HG02884 (cell line): ENCODE measurements around the gene MITF.

Source experiments
- ATAC-seq: cut with Tn5 transposase; IDR thresholded peaks from one replicate; pipeline ENCODE4 v1.9.1; 2021; ENCODE audit warnings: mild to moderate bottlenecking, moderate library complexity; ENCODE audit not compliant: unreplicated experiment

The MITF gene

GRCh38 chr3:69867941-69868505 is 128.8 kb downstream of the MITF start:
- ATAC-seq: no peak

DNA sequence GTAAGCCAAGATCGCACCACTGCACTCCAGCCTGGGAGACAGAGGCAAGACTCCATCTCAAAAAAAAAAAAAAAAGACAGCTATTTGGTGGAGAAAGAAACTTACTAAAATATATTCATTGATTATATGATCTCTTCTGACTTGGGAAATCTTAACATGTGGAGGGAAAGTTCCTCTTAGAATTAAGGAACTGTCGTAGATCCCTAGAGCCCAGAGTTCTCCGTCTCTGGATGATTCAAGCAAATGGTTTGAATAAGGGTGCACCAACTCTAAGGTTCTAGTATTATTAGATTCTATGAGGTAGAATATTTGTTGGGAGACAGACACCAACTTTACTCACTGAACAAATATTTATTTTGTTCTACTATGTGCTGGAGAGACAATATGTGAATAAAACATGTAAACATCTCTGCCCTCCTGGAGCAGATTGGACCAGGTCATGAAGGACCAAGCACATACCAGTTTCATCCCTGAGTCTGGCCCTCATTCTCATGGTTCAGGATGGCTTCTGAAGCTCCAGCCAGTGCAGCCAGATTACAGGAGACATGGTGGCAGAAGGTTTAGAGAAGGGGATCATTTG is 129.7 kb downstream of the MITF start:
- ATAC-seq: no peak

- no peak for ATAC-seq
These were observed 130.4 kb downstream of the MITF start for GRCh38 chr3:69869643-69870042.

DNA sequence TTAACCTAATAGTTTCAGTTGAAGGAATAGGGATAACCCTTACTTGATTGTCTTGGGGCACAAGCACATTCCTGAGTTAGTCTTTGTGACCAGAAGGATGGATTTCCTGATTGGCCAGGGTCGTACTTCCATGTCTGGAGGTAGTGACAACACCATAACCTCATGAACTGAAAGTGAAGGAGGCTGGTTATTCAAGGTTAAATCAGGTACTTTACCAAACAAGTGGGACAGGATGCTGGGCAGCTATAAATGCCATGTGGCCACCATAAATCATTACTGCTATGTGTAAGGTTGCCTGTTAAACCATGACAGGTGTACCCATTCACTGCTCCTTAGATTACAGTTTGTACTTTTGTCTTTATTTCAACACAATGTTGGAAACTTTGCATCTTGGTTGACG is 132.0 kb downstream of the MITF start:
- ATAC-seq: no peak

GRCh38 chr3:69871868-69872267 is 132.6 kb downstream of the MITF start:
- ATAC-seq: no peak

DNA sequence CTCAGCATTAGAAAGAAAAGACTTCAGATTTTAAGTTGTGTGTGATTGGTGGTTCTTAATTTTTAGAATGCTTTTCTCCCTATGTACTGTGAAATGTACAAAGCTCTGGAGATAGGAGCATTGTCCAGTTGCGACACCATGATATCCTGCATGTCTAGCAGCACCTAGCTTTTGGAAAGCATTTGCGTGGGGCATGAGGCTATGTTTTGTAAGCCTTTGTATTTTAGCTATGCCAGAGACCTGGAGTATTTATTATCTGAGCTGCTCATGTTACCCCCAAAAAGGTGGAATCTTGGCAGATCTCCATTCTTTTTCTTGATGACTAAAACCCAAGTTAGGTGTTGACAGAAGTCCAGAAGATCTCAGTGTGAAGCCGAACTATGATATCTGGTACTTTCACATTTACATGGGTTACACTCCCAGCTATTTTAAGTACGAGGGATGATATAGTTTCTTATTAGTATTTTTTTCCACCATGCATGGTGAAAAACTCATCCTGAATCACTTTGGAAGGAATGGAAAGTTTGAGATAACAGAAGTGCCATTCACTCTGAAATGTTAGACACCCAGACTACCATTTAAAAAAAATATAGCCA is 133.6 kb downstream of the MITF start:
- ATAC-seq: no peak

DNA sequence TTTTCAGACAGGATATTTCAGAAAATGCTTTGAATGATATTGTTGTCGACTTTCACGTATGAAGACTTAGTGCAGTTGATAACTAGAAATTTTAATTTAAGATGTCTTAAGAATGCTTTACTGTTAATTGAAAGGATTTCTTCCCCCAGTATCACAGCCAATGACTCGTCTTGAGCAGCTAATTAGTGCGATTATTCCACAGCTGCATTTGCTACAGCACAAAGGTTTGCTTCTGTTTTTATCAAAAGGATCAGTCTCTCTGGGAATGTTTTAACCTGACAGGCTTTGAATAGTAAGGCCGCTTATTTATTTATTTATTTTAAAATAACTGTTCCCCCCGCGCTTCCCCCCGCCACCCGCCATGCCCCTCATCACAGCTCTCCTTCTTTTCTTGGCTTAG is 136.8 kb downstream of the MITF start:
- ATAC-seq: no peak

DNA sequence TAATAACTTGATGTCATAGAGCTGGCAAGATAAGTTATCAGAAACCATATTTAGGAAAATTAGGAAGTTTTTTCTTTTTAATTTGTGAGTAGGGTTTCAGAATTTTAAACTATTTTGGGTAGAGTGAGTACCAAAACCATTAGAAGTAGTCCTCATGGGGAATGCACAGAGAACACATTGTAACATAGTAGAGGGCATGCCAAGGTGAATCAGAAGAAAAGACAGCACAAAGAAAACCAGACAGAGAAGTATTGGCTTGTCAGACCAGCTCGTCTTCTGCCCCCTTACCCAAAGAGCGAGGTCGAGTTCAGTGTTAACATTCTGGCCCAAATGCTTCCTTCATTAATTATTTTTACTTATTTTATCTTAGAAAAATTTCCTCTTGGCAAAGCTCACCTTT is 139.0 kb downstream of the MITF start:
- ATAC-seq: no peak

DNA sequence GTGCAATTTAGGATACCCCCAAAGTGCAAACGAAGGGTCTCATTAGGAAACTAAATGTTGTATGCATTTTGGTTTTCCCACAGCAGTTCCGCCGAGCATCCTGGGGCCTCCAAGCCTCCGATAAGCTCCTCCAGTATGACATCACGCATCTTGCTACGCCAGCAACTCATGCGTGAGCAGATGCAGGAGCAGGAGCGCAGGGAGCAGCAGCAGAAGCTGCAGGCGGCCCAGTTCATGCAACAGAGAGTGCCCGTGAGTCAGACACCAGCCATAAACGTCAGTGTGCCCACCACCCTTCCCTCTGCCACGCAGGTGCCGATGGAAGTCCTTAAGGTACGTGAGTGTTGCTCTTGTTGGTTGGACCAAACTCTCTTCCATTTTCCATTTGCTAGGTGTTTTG is 139.8 kb downstream of the MITF start:
- ATAC-seq: no peak

DNA sequence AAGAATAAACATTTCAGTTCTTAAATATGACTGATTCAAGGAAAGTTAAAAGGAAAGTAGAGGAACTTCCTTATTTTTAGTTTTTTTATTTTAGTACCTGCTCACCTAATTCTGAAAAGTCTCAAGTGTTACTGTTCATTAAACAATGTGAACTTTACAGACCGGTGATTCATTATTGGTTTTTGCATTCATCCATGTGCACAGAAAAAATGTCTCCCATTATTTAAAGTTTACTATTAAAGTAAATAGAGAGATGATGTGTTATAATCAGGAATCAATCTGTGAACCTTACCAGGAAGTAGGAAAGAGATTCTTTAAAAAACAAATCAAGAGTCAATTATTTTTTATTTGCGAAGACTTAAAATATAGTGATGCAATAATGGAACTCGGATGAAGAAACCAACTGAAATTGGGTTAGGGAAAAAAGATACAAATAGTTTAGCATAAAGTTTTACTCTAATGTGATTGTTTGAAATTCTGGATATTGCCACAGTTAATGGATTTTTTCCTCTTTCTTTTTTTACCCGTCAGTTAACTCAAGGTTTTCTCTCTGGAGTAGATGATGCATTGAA is 140.9 kb downstream of the MITF start:
- no peak for ATAC-seq

DNA sequence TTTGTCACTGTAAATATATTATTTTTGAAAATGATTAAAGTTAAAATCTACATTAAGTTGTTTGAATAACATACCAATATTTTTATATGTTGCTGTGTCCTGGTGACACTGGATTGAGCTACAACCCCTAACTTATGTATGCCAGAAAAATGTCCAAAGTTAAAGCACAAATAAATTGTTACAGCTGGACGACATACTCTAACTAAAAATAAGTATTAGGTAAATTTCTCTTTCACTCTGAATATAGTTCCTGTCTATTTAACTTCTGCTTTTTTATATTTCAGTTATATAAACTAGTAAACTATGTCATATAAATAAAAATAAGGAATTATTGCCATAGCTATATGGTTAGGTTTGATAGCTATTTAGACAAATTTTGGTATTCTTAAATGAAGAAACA is 141.8 kb downstream of the MITF start:
- ATAC-seq: no peak

DNA sequence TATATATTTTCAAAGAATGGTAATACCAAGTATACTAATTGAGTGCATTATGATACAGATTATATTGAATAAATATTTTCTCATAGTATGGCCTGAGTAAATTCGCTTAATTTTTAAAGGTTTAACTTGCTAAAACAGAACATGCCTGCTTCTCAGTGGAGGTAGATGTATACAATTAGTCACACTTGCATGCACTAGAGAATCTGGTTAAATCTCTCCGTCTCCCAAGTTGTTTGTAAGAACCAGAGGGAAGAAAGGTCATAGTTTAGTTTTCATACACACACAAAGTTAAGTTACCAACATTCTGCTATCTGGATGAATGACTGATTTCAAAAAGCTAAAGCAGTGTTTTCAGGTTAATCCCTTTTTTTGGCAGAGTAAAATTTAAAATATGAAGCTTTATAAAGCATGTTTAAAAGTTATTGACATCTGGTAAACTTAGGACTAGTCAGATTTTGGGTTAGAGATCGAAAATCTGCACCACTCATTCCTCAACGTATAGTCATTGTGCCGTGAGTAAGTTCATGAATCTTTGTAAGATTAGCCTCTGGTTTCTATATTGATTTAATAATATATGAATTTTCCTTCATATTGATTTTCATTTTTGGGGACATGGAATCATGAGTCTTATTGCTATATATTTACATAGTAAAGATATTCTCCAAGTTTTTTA is 142.6 kb downstream of the MITF start:
- ATAC-seq: no peak

GRCh38 chr3:69882560-69882959 is 143.3 kb downstream of the MITF start:
- no peak for ATAC-seq

GRCh38 chr3:69888040-69888942 is 149.0 kb downstream of the MITF start:
- ATAC-seq: no peak

GRCh38 chr3:69888943-69889315 is 149.7 kb downstream of the MITF start:
- no peak for ATAC-seq

GRCh38 chr3:69890084-69890483 is 150.8 kb downstream of the MITF start:
- ATAC-seq: no peak

GRCh38 chr3:69890691-69891090 is 151.4 kb downstream of the MITF start:
- ATAC-seq: no peak

GRCh38 chr3:69892706-69893105 is 153.4 kb downstream of the MITF start:
- no peak for ATAC-seq

- ATAC-seq: no peak
These were observed 154.0 kb downstream of the MITF start for GRCh38 chr3:69893274-69893673.

DNA sequence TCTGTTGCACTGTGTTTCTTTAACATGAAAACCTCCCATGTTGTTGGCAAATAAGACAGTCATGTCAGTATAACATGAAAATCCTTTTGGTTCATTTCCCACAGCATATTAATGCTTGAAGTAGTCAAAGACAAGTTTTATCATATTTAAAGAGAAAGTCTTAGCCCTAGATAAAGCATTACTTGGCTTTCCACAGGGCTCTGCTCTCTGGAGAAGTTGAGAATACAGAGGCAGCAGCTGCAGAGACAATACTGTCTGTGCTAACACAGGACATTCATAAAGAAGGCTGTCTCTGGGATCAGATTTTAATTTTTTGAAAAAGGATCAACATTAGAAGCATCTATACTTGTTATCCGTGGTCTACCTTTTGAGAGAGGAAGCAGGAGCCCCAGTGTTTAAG is 156.8 kb downstream of the MITF start:
- no peak for ATAC-seq

- no peak for ATAC-seq
These were observed 161.1 kb downstream of the MITF start for GRCh38 chr3:69900331-69900730.
